Measurements from ENCODE around the gene AADACL4.

- no peak for TF ChIP-seq POLR2A (IDR thresholded peaks at IDR 0.05)
- TF ChIP-seq CTCF (IDR thresholded peaks at IDR 0.05) = no peak
Measured at GRCh38 chr1:12620931-12621330, 23.0 kb upstream of the AADACL4 start.

All from heart left ventricle (tissue), 13 donors.